Vagina (tissue), 2 donors: Measurements from ENCODE around the gene WDR6. TPM values are rescaled to one million over a fixed set of nuclear protein-coding genes. Genes with fewer than 3 reads are reported as not detected.
A peak's percentile ranks its signal among the peaks of the same experiment; 100 is the strongest.

Source experiments
- DNase-seq, 2 donors: peaks; one replicate each; pipeline ENCODE4 v3.0.0-alpha.2; 2017; ENCODE audit errors: extremely low spot score in 2 of 2
- H3K27ac ChIP-seq: fragments of 200-600 bp; sonication (generic); one replicate; pipeline ENCODE4 v1.5.1; 2019
- H3K27me3 ChIP-seq: fragments of 200-600 bp; sonication (generic); one replicate; pipeline ENCODE4 v1.5.1; 2019
- H3K36me3 ChIP-seq, 2 donors: fragments of 200-600 bp; sonication (generic); one replicate each; pipeline ENCODE4 v1.5.1; 2017 to 2019
- H3K4me1 ChIP-seq: fragments of 200-600 bp; sonication (generic); one replicate; pipeline ENCODE4 v1.5.1; 2019
- H3K4me3 ChIP-seq, 2 donors: fragments of 200-600 bp; sonication (generic); 1 replicate in 1 of 2; 2 replicates in 1 of 2; pipeline ENCODE4 v1.5.1; 2016 to 2019
- H3K9me3 ChIP-seq: fragments of 200-600 bp; sonication (generic); one replicate; pipeline ENCODE4 v1.5.1; 2019
- POLR2A ChIP-seq, 2 donors: fragments of 450-650 bp; IDR thresholded peaks; one replicate each; pipeline ENCODE4 v1.6.1; 2017; ENCODE audit warnings: antibody characterized with exemption in 2 of 2, mild to moderate bottlenecking in 2 of 2, moderate library complexity in 2 of 2
- POLR2AphosphoS5 ChIP-seq, 2 donors: sonication (generic); formaldehyde crosslinking; IDR thresholded peaks; one replicate each; pipeline ENCODE4 v1.9.0; 2017; ENCODE audit warnings: antibody characterized with exemption in 2 of 2, mild to moderate bottlenecking in 2 of 2, low read depth in 1 of 2; ENCODE audit not compliant: insufficient read depth in 1 of 2
- intact Hi-C: fragments of 100-400 bp; cut with DNase I; formaldehyde crosslinking; loops from one replicate; pipeline ENCODE4 v1.15.1; 2023
- total RNA-seq: library from RNA; depleted of rRNA; stranded (reverse); fragments of >200 nt; gene quantifications from one replicate; pipeline ENCODE4 v1.2.3, GENCODE V29; 2016
- TF ChIP-seq, protein P1 (sequence below), 3 experiments: fragments of 450-650 bp in 2 of 3; fragments of 200-600 bp in 1 of 3; sonication (generic) in 1 of 3; IDR thresholded peaks; one replicate each; pipeline ENCODE4 v1.5.1; 2017 to 2019; ENCODE audit warnings: antibody characterized with exemption in 3 of 3, mild to moderate bottlenecking in 2 of 3, moderate library complexity in 2 of 3

WDR6 gene
- total RNA-seq, 1 donor from 2014 or later, result 109 TPM

GRCh38 chr3:49021213-49021812 lies 14.1 kb downstream of the WDR6 start:
- H3K4me1 ChIP-seq, result peaks cover 57% of the 10 kb centered on the region

DNA sequence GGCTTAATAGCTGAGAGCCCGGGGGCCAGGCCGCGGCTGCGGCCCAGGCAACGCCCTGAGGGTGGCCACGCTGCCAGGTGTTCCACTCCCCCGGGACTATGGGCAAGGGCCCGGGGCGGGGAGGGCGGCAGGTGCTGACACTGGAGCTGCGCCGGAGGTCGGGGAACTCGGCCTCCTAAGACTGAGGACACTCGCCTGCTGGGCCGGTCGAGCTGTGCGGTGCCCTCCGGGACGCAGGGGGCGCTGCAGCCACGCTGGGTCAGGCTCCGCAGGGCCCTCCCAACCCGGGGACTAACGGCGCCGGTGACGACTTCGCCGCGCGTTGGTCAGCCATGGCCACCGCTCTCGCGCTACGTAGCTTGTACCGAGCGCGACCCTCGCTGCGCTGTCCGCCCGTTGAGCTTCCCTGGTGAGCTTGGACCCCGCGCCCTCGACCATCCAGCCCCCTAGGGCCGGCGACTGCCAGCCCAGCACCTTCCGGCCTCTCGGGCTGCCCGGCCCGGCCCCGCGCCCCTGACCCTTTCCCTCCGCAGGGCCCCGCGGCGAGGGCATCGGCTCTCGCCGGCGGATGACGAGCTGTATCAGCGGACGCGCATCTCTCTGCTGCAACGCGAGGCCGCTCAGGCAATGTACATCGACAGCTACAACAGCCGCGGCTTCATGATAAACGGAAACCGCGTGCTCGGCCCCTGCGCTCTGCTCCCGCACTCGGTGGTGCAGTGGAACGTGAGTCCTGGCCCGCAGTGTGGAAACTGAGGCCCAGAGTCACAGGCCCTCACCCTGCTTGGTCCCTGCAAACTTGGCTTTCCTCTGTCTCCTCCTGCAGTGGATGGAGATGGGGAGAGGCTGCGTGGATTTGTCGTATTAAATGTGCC lies 14.9 kb downstream of the WDR6 start, which contains the start of gene NDUFAF3:
NDUFAF3 (plus strand) TSS at position 309 of the 875 bp plus-strand sequence; CDS start at position 333, 24 bp downstream.
- TF ChIP-seq POLR2A (IDR thresholded peaks at IDR 0.05) (peak in 1 of 2 donors; percentile 59), POLR2AphosphoS5 (IDR thresholded peaks at IDR 0.05; ENCODE audit: insufficient read depth in 1 of 2, low read depth in 1 of 2) (peak in 1 of 2 donors; percentile 78)
- TF ChIP-seq, protein P1, sequence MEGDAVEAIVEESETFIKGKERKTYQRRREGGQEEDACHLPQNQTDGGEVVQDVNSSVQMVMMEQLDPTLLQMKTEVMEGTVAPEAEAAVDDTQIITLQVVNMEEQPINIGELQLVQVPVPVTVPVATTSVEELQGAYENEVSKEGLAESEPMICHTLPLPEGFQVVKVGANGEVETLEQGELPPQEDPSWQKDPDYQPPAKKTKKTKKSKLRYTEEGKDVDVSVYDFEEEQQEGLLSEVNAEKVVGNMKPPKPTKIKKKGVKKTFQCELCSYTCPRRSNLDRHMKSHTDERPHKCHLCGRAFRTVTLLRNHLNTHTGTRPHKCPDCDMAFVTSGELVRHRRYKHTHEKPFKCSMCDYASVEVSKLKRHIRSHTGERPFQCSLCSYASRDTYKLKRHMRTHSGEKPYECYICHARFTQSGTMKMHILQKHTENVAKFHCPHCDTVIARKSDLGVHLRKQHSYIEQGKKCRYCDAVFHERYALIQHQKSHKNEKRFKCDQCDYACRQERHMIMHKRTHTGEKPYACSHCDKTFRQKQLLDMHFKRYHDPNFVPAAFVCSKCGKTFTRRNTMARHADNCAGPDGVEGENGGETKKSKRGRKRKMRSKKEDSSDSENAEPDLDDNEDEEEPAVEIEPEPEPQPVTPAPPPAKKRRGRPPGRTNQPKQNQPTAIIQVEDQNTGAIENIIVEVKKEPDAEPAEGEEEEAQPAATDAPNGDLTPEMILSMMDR (IDR thresholded peaks at IDR 0.05), result peak; percentile 78 to 99 (median 98)
- intact Hi-C loops, result no loop called here
- H3K4me1 ChIP-seq, result peaks cover 52% of the 10 kb centered on the region

More at GRCh38 chr3:49021213-49021812, 14.1 kb downstream of the WDR6 start:
- Histone ChIP-seq H3K4me3 (peak overlapping the region; percentile 95 to 99), H3K9me3 (no peaks in the 10 kb centered on the region), H3K36me3 (peaks cover 0 to 35% of the 10 kb centered on the region in 2 donors), H3K27me3 (no peaks in the 10 kb centered on the region), H3K27ac (peak overlapping the region; percentile 99)
- peak; percentile 97 to 98 for DNase-seq
- TF ChIP-seq POLR2AphosphoS5 (IDR thresholded peaks at IDR 0.05; ENCODE audit: insufficient read depth in 1 of 2, low read depth in 1 of 2), result peak; percentile 95 to 96
- TF ChIP-seq, protein P1 (IDR thresholded peaks at IDR 0.05), result no peak
- peak; percentile 96 to 97 for TF ChIP-seq POLR2A (IDR thresholded peaks at IDR 0.05)
- intact Hi-C loops, result no loop called here

DNA sequence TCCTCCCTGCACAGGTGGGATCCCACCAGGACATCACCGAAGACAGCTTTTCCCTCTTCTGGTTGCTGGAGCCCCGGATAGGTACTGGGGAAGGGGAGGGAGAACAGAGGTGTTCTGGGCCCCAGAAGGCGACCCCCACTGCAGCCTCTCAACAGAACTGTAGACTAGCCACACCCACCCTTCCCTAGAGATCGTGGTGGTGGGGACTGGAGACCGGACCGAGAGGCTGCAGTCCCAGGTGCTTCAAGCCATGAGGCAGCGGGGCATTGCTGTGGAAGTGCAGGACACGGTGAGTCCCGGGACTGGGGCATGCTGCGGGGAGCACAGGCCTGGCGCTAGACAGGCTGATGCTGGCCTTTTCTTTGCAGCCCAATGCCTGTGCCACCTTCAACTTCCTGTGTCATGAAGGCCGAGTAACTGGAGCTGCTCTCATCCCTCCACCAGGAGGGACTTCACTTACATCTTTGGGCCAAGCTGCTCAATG lies 15.5 kb downstream of the WDR6 start:
- TF ChIP-seq, protein P1 (IDR thresholded peaks at IDR 0.05), result no peak
- TF ChIP-seq POLR2AphosphoS5 (IDR thresholded peaks at IDR 0.05; ENCODE audit: insufficient read depth in 1 of 2, low read depth in 1 of 2) (no peak), POLR2A (IDR thresholded peaks at IDR 0.05) (no peak)
- no peaks in the 10 kb centered on the region for H3K9me3 ChIP-seq
- peak in 1 of 2 donors; percentile 88 for DNase-seq
- intact Hi-C loops, result no loop called here
- peak overlapping the region; percentile 99 for H3K27ac ChIP-seq
- H3K27me3 ChIP-seq, result no peaks in the 10 kb centered on the region
- peaks cover 0 to 33% of the 10 kb centered on the region in 2 donors for H3K36me3 ChIP-seq
- peak overlapping the region; percentile 95 to 99 for H3K4me3 ChIP-seq
- H3K4me1 ChIP-seq, result peaks cover 45% of the 10 kb centered on the region

More for the DNA sequence above, 14.9 kb downstream of the WDR6 start, which contains the start of gene NDUFAF3:
- H3K4me3 ChIP-seq, result peak within 1 kb of the TSS; percentile 95 to 99
- H3K36me3 ChIP-seq, result peaks cover 0 to 33% of the 10 kb centered on the region in 2 donors
- H3K9me3 ChIP-seq, result no peaks in the 10 kb centered on the region
- DNase-seq, result peak in 1 of 2 donors; percentile 96
- peak within 1 kb of the TSS; percentile 99 for H3K27ac ChIP-seq
- no peaks in the 10 kb centered on the region for H3K27me3 ChIP-seq

DNA sequence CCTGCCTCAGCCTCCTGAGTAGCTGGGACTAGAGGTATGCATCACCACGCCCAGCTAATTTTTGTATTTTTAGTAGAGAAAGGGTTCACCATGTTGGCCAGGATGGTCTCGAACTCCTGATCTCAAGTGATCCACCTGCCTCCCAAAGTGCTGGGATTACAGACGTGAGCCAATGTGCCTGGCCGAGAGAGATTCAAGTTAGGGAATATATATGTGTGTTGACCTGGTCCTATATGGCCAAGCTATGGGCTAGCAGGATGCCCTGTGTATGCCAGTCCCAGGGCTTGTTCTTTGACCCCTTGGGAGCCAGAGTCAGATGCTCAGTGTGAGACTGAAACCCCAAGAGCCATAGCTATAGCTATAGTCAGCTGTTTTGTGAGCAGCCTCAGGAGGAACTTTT lies 16.6 kb downstream of the WDR6 start:
- Histone ChIP-seq H3K36me3 (peaks cover 0 to 33% of the 10 kb centered on the region in 2 donors), H3K4me3 (no peak overlapping the region), H3K4me1 (peaks cover 51% of the 10 kb centered on the region), H3K27me3 (no peaks in the 10 kb centered on the region), H3K9me3 (no peaks in the 10 kb centered on the region), H3K27ac (no peak overlapping the region)
- DNase-seq, result no peak
- intact Hi-C loops, result no loop called here
- TF ChIP-seq POLR2AphosphoS5 (IDR thresholded peaks at IDR 0.05; ENCODE audit: insufficient read depth in 1 of 2, low read depth in 1 of 2) (no peak), POLR2A (IDR thresholded peaks at IDR 0.05) (no peak)
- TF ChIP-seq, protein P1 (IDR thresholded peaks at IDR 0.05), result no peak
